ENCODE measurements around the gene TARM1.
A peak's percentile ranks its signal among the peaks of the same experiment; 100 is the strongest.
"Not testable (repeated sequence)": the region's sequence is repeated elsewhere in the genome, so short reads cannot be mapped to it uniquely, and the experiment has no call there.

TARM1 gene

GRCh38 chr19:54081032-54081431 lies at the start of gene TARM1:
Gene TARM1 (minus strand): TSS chr19:54081365. CDS start chr19:54081340, 25 bp downstream.
- no peak for DNase-seq

- DNase-seq: no peak
These were observed 48.4 kb upstream of the TARM1 start for GRCh38 chr19:54129617-54129996.

- no peak for DNase-seq
These were observed 47.8 kb upstream of the TARM1 start for GRCh38 chr19:54128796-54129616.

- no peak for DNase-seq
These were observed 47.2 kb upstream of the TARM1 start for GRCh38 chr19:54128441-54128725.

GRCh38 chr19:54127688-54128440 lies 46.7 kb upstream of the TARM1 start:
- no peak for DNase-seq

GRCh38 chr19:54125713-54126112 lies 44.5 kb upstream of the TARM1 start:
- no peak for DNase-seq

GRCh38 chr19:54124393-54124792 lies 43.2 kb upstream of the TARM1 start:
- DNase-seq: no peak

- no peak for DNase-seq
These were observed 42.5 kb upstream of the TARM1 start for GRCh38 chr19:54123682-54124081.

- no peak for DNase-seq
These were observed 40.1 kb upstream of the TARM1 start for GRCh38 chr19:54121259-54121658.

GRCh38 chr19:54115109-54116063 lies 34.2 kb upstream of the TARM1 start, which contains the start of the genes PRPF31 and TFPT:
Gene PRPF31 (plus strand): TSS chr19:54115754. CDS start chr19:54118279, 2,525 bp downstream.
Gene TFPT (minus strand): TSS chr19:54115657. CDS start chr19:54115269, 388 bp downstream.
- DNase-seq: peak; percentile 96

GRCh38 chr19:54114340-54115108 lies 33.4 kb upstream of the TARM1 start:
- peak; percentile 10 for DNase-seq

- DNase-seq: no peak
These were observed 28.5 kb upstream of the TARM1 start for GRCh38 chr19:54109651-54110050.

- DNase-seq: no peak
These were observed 27.3 kb upstream of the TARM1 start for GRCh38 chr19:54108496-54108895.

GRCh38 chr19:54107876-54108490 lies 26.8 kb upstream of the TARM1 start:
- no peak for DNase-seq

GRCh38 chr19:54106716-54107115 lies 25.6 kb upstream of the TARM1 start:
- DNase-seq: no peak

GRCh38 chr19:54105796-54106195 lies 24.6 kb upstream of the TARM1 start:
- no peak for DNase-seq

- DNase-seq: no peak
These were observed 24.0 kb upstream of the TARM1 start for GRCh38 chr19:54104998-54105715.

- peak; percentile 92 for DNase-seq
These were observed 21.4 kb upstream of the TARM1 start, which contains the start of gene NDUFA3 for GRCh38 chr19:54102421-54103169. Gene NDUFA3 (plus strand): TSS chr19:54102855. CDS start chr19:54102879, 24 bp downstream.

- DNase-seq: no peak
These were observed 19.4 kb upstream of the TARM1 start, which contains the start of gene OSCAR for GRCh38 chr19:54100561-54100960. Gene OSCAR (minus strand): TSS chr19:54100803. CDS start chr19:54100792, 11 bp downstream.

GRCh38 chr19:54099903-54100255 lies 18.7 kb upstream of the TARM1 start:
- not testable (repeated sequence) for DNase-seq
